SJCRH30 (cell line): ENCODE results near the gene SORBS1. TPM values are rescaled to one million over a fixed set of nuclear protein-coding genes. Genes with fewer than 3 reads are reported as not detected.

Experiments used
- DNase-seq, 2 experiments: peaks; one replicate each; pipeline ENCODE4 v3.0.0-alpha.2; 2015 to 2020
- H3K27ac ChIP-seq: fragments of 250-450 bp; sonication (Bioruptor Pico); 2 replicates; pipeline ENCODE4 v1.5.1; 2020; ENCODE audit warnings: mild to moderate bottlenecking, moderate library complexity
- H3K27me3 ChIP-seq: fragments of 250-450 bp; sonication (Bioruptor Pico); 2 replicates; pipeline ENCODE4 v1.5.1; 2020; ENCODE audit warnings: mild to moderate bottlenecking, moderate library complexity
- H3K36me3 ChIP-seq: fragments of 250-450 bp; sonication (Bioruptor Pico); 2 replicates; pipeline ENCODE4 v1.5.1; 2020; ENCODE audit warnings: mild to moderate bottlenecking, moderate library complexity
- H3K4me1 ChIP-seq: fragments of 250-450 bp; sonication (Bioruptor Pico); 2 replicates; pipeline ENCODE4 v1.5.1; 2020; ENCODE audit warnings: mild to moderate bottlenecking, moderate library complexity
- H3K4me3 ChIP-seq: fragments of 250-450 bp; sonication (Bioruptor Pico); 2 replicates; pipeline ENCODE4 v1.5.1; 2020; ENCODE audit warnings: mild to moderate bottlenecking, moderate library complexity
- H3K9me3 ChIP-seq: fragments of 250-450 bp; sonication (Bioruptor Pico); replicated peaks from 2 replicates; pipeline ENCODE4 v1.5.1; 2020; ENCODE audit warnings: mild to moderate bottlenecking, moderate library complexity
- total RNA-seq: library from RNA; depleted of rRNA; stranded (reverse); fragments of >200 nt; shearing (Covaris generic); gene quantifications from 2 replicates; pipeline ENCODE4 v1.2.3, GENCODE V29; 2014

Gene SORBS1
- total RNA-seq, 1 experiment from 2014 or later: 17.1 TPM

GRCh38 chr10:95447685-95448084 lies 113.5 kb downstream of the SORBS1 start:
- Histone ChIP-seq H3K4me1 (peaks cover 24% of the 10 kb centered on the region), H3K4me3 (no peak overlapping the region), H3K27ac (no peak overlapping the region), H3K27me3 (no peaks in the 10 kb centered on the region), H3K9me3 (no peaks in the 10 kb centered on the region), H3K36me3 (no peaks in the 10 kb centered on the region)
- no peak for DNase-seq

DNA sequence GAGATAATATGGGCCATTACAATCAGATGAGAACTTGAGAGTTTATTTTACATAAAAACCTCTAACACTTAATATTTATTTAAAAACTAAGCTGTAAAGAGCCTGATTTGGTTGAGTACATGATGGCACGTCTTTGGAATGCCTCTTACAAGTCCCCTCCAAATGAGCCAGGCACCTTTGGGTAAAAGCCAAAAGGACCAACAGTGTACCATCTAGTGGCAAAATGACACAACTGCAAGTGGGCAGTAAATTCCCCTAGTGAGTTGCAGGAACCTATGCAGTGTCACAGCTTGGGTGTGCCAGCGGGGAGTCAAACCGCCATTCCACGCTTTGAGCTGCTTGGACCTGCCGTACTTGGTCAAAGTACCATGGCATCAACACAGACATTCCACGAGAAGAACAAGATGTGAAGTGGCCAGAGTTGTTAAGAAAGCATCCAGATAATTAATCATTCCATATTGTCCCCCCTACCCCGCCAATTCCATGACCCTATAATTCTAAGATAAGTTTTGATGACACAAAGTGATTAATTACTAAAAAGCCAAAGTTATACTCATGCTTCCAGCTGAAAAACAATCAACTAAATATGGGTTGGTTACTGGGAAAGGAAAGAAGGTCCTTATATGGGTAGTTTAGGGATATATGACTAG lies 115.2 kb downstream of the SORBS1 start:
- Histone ChIP-seq H3K36me3 (no peaks in the 10 kb centered on the region), H3K4me1 (peaks cover 9% of the 10 kb centered on the region), H3K27ac (peak overlapping the region; percentile 9; the same call in 1 of the 2 replicates), H3K4me3 (no peak overlapping the region), H3K9me3 (no peaks in the 10 kb centered on the region), H3K27me3 (no peaks in the 10 kb centered on the region)
- DNase-seq: peak; percentile 62 to 76

- peak overlapping the region; percentile 9; the same call in 1 of the 2 replicates for H3K27ac ChIP-seq
- DNase-seq: peak; percentile 13 to 21
- no peaks in the 10 kb centered on the region for H3K9me3 ChIP-seq
- H3K4me3 ChIP-seq: no peak overlapping the region
- H3K36me3 ChIP-seq: no peaks in the 10 kb centered on the region
- no peaks in the 10 kb centered on the region for H3K27me3 ChIP-seq
- H3K4me1 ChIP-seq: peaks cover 7% of the 10 kb centered on the region
Observed at GRCh38 chr10:95445223-95445836, 115.8 kb downstream of the SORBS1 start.

DNA sequence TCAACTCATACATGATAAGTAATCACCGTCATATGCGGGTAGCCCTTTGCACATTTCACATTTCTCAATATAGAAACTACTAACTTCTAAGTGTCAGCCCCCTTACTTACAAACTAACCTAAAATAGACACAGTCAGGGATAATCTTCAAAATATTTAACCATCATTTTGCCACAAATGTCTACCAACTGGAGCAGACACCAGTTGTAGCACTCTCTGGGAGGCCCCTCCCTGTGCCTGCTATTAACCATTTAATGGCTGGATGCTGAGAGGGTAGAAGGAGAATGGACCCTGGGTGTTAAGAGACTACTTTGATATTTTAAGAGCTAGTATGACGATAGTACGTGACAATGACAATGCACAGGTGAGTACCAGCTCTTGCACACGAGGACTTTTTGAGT lies 116.4 kb downstream of the SORBS1 start:
- H3K27ac ChIP-seq: no peak overlapping the region
- no peaks in the 10 kb centered on the region for H3K36me3 ChIP-seq
- H3K9me3 ChIP-seq: no peaks in the 10 kb centered on the region
- no peak for DNase-seq
- H3K4me1 ChIP-seq: peaks cover 7% of the 10 kb centered on the region
- no peak overlapping the region for H3K4me3 ChIP-seq
- no peaks in the 10 kb centered on the region for H3K27me3 ChIP-seq

DNA sequence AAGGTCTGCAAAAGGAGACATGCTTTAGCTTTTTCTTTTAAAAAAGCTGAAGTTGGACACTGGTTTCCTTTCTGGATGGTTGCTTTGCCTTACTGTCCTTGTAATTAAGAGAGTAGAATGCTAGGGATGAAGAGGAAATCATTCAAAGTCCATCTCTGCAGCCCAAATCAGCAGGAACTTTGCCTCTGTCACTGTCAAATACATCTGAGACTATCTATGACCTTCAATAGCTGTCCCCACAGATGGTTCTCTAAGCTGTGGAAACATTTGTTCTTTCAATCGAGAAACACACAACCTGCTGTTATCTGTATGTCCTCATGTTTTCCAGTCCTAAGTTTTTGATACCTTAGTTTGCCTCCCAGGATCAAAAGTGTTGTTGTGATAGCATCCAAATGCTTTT lies 117.5 kb downstream of the SORBS1 start:
- Histone ChIP-seq H3K4me1 (peaks cover 7% of the 10 kb centered on the region), H3K4me3 (no peak overlapping the region), H3K9me3 (no peaks in the 10 kb centered on the region), H3K27me3 (no peaks in the 10 kb centered on the region), H3K27ac (no peak overlapping the region), H3K36me3 (no peaks in the 10 kb centered on the region)
- no peak for DNase-seq

- H3K4me3 ChIP-seq: no peak overlapping the region
- no peak overlapping the region for H3K27ac ChIP-seq
- no peak for DNase-seq
- H3K36me3 ChIP-seq: no peaks in the 10 kb centered on the region
- no peaks in the 10 kb centered on the region for H3K9me3 ChIP-seq
- H3K27me3 ChIP-seq: no peaks in the 10 kb centered on the region
- peaks cover 7% of the 10 kb centered on the region for H3K4me1 ChIP-seq
Observed at GRCh38 chr10:95442341-95442740, 118.8 kb downstream of the SORBS1 start.

DNA sequence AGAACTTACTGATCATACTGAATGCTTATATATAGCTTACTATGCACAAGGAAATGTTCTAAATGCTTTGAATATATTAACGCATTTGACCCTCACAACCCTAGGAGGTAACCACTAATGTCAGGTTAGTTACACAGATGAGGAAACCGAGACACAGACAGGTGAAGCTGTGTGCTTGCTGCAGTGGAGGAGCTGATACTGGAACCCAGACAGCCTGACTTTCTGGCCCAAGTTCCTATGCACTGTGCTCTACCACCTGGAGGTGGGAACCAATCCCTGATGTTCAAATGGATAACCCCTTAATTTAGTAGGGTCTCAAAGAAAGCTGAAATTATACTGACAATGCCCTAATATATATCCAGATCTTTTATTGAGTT lies 119.6 kb downstream of the SORBS1 start:
- H3K27me3 ChIP-seq: no peaks in the 10 kb centered on the region
- H3K4me3 ChIP-seq: no peak overlapping the region
- H3K9me3 ChIP-seq: no peaks in the 10 kb centered on the region
- no peak for DNase-seq
- H3K4me1 ChIP-seq: peaks cover 7% of the 10 kb centered on the region
- H3K27ac ChIP-seq: no peak overlapping the region
- H3K36me3 ChIP-seq: no peaks in the 10 kb centered on the region

DNA sequence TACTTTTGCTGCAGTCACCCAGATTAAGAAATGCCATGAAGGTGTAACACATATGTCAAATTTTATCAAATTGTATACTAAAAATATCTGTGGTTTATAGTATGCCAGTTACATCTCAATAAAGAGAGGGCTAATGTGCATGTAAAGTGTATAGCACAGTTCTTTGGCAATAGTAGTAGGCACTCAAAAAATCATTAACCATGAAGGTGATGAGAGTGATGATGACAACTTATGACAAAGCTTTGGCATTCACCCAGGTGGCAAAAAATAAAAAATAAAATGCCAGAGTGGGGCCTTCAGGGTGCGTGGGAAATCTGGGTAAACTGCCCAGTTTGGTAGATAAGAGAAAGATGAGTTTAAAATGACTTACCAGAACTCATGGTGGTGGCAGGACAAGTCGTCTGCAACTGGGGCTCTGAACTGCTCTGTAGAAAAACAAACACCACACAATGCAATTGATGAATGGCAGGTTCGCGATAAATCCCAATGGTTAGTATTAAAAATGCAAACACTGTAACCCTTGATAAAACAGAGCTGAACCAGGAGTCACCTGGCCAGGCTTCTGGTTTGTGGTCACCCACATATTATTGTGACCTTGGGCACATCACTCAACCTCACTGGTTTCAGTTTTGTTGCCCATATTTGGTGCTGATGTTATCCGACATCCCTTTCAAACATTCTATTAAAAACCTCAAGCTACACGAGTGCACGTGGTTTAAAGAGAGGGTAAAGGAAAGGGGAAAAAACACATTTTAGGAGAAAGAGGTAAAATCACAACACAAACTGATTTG lies 120.2 kb downstream of the SORBS1 start:
- no peaks in the 10 kb centered on the region for H3K27me3 ChIP-seq
- no peaks in the 10 kb centered on the region for H3K36me3 ChIP-seq
- no peak overlapping the region for H3K27ac ChIP-seq
- H3K4me1 ChIP-seq: peaks cover 7% of the 10 kb centered on the region
- no peak overlapping the region for H3K4me3 ChIP-seq
- DNase-seq: no peak
- H3K9me3 ChIP-seq: no peaks in the 10 kb centered on the region

DNA sequence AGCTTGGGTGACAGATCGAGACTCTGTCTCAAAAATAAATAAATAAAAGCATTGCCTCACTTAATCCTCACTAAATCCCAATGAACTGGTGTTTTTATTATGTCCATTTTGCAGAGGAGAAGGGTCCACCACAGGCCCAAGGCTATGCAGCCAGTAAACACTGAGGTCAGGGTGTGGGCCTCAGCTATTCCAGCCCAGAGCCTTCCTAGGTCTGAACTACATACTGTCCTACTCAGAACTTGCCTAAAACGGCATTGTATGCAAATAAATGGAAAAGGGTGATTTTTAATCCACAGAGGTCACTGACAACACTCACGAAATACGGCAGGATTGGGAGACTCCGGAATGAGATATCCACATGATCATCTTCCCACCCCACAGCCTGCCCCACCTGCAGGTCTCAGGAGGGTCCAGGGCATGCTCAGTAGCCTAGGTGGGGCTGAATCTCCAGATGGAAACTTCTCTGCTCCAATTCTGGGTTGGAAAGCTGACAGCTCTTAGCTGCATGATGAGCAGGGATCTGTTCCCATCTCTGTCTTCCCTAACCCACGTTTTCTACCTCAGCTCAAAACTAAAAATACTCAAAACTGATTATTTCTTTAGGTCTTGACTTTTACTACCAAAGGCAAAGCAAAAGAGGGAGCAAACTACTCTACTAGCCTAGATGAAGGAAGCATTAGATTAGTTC lies 121.0 kb downstream of the SORBS1 start:
- no peaks in the 10 kb centered on the region for H3K27me3 ChIP-seq
- peaks cover 2% of the 10 kb centered on the region for H3K4me1 ChIP-seq
- H3K36me3 ChIP-seq: no peaks in the 10 kb centered on the region
- no peak overlapping the region for H3K27ac ChIP-seq
- H3K4me3 ChIP-seq: no peak overlapping the region
- H3K9me3 ChIP-seq: no peaks in the 10 kb centered on the region
- no peak for DNase-seq

DNA sequence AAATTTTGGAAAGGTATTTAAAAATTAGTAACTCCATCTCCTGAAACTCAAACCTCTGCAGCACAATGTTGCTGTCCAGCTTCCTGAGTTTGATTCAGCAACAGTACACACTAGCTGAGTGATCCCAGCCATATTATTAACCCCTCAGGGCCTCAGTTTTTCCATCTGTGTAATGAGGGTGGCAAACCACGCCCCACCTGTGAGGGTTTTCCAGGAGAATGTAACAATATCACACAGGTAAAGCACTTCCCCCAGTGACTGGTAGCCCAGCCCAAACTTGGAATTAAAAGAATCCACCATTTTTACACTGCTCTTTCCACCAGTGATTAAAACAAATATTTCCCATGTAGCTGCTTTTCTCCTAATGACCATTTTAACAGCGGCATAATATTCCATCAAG lies 122.4 kb downstream of the SORBS1 start:
- Histone ChIP-seq H3K27ac (no peak overlapping the region), H3K36me3 (no peaks in the 10 kb centered on the region), H3K27me3 (no peaks in the 10 kb centered on the region), H3K4me1 (no peaks in the 10 kb centered on the region), H3K9me3 (no peaks in the 10 kb centered on the region), H3K4me3 (no peak overlapping the region)
- DNase-seq: no peak

- H3K4me3 ChIP-seq: no peak overlapping the region
- H3K9me3 ChIP-seq: no peaks in the 10 kb centered on the region
- H3K27me3 ChIP-seq: no peaks in the 10 kb centered on the region
- no peak for DNase-seq
- no peaks in the 10 kb centered on the region for H3K4me1 ChIP-seq
- no peak overlapping the region for H3K27ac ChIP-seq
- H3K36me3 ChIP-seq: no peaks in the 10 kb centered on the region
Observed at GRCh38 chr10:95437669-95438068, 123.5 kb downstream of the SORBS1 start.

GRCh38 chr10:95435548-95436279 lies 125.5 kb downstream of the SORBS1 start:
- no peaks in the 10 kb centered on the region for H3K36me3 ChIP-seq
- no peaks in the 10 kb centered on the region for H3K27me3 ChIP-seq
- H3K4me1 ChIP-seq: no peaks in the 10 kb centered on the region
- no peak for DNase-seq
- H3K27ac ChIP-seq: no peak overlapping the region
- no peaks in the 10 kb centered on the region for H3K9me3 ChIP-seq
- no peak overlapping the region for H3K4me3 ChIP-seq

DNA sequence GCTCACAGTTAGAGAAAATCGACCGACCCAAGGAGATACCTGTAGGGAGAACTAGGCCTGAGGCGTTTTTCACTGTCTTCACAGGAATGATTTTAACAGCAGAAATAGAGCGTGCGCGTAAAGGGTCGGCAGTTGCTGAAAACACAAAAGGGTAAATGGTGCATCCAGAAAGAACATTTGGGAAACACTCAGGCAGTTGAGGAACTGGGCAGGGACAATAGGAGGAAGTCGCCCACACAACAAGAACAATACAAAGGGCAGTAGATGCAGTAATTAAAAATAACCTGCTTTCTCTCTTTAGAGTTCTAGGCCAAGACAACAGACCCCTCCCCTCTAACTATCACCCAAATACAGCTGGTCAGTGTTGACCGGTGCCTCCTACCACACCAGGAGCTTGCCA lies 126.6 kb downstream of the SORBS1 start:
- DNase-seq: no peak
- Histone ChIP-seq H3K4me3 (no peak overlapping the region), H3K4me1 (no peaks in the 10 kb centered on the region), H3K27me3 (no peaks in the 10 kb centered on the region), H3K36me3 (no peaks in the 10 kb centered on the region), H3K9me3 (no peaks in the 10 kb centered on the region), H3K27ac (no peak overlapping the region)

DNA sequence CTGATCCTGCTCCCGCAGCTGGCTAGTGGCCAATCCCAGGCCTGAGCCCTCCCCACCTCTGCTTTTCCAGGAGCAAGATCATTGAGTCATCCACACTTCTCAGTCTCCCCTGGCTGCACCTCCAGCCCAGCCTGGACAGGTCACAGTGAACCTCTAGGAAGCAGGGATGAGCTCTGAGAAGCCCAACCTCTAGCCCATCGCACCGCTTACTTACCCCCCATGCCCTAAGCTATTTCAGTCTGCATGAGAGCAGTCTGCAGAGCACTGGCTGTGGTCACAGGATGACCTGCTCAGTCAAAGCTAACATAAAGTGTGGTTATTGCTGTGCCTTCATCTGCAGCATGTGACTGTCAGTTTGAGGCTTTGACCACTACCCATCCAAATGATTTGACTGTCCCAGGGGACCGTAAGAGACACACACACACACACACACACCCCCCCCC lies 129.2 kb downstream of the SORBS1 start:
- Histone ChIP-seq H3K27ac (no peak overlapping the region), H3K9me3 (no peaks in the 10 kb centered on the region)
- no peak for DNase-seq

More for the DNA sequence above, 129.2 kb downstream of the SORBS1 start:
- H3K4me1 ChIP-seq: no peaks in the 10 kb centered on the region
- H3K4me3 ChIP-seq: no peak overlapping the region
- H3K36me3 ChIP-seq: no peaks in the 10 kb centered on the region
- no peaks in the 10 kb centered on the region for H3K27me3 ChIP-seq
